ENCODE measurements around the gene CLTCL1. TPM values are rescaled to one million over a fixed set of nuclear protein-coding genes. Genes with fewer than 3 reads are reported as not detected.

Gene CLTCL1
- total and polyA plus RNA-seq, 2 experiments from 2014 or later: 6.6 to 15.1 TPM

- no peaks in the 10 kb centered on the region for H3K4me1 ChIP-seq (ENCODE audit: insufficient read depth)
- DNase-seq (ENCODE audit: low spot score) (no peak), ATAC-seq (no peak)
- no peaks in the 10 kb centered on the region for H4K20me1 ChIP-seq (replicated peaks; ENCODE audit: insufficient read depth)
- H3K36me3 Mint-ChIP-seq (ENCODE audit: low read depth): peaks cover 20% of the 10 kb centered on the region
- no peaks in the 10 kb centered on the region for H3K4me1 Mint-ChIP-seq
- no peak overlapping the region for H2AFZ ChIP-seq
- no peak overlapping the region for H3K27ac ChIP-seq (ENCODE audit: low read depth)
- no peaks in the 10 kb centered on the region for H3K9me2 ChIP-seq (ENCODE audit: insufficient read depth)
- H3K27ac Mint-ChIP-seq: no peak overlapping the region
- peaks cover 77% of the 10 kb centered on the region for H3K9me3 Mint-ChIP-seq
- TF ChIP-seq EZH2phosphoT487 (IDR thresholded peaks at IDR 0.05; ENCODE audit: unreplicated experiment) (no peak), REST (IDR thresholded peaks at IDR 0.05; ENCODE audit: unreplicated experiment) (no peak), POLR2AphosphoS5 (IDR thresholded peaks at IDR 0.05; ENCODE audit: low read depth) (no peak)
- H3K4me3 Mint-ChIP-seq: no peak overlapping the region
- H3K4me3 ChIP-seq: no peak overlapping the region
- peaks cover 4% of the 10 kb centered on the region for H3K27me3 Mint-ChIP-seq (ENCODE audit: insufficient read depth, low read depth, poor library complexity)
- no peaks in the 10 kb centered on the region for H3K36me3 ChIP-seq (ENCODE audit: insufficient read depth)
- H3K79me2 ChIP-seq (replicated peaks; ENCODE audit: insufficient read depth): no peaks in the 10 kb centered on the region
- H3K4me2 ChIP-seq: no peak overlapping the region
- no peaks in the 10 kb centered on the region for H3F3A ChIP-seq (replicated peaks; ENCODE audit: low read depth)
- H3K27me3 ChIP-seq (ENCODE audit: insufficient read depth): no peaks in the 10 kb centered on the region
Measured at GRCh38 chr22:19319281-19319680, 27.8 kb upstream of the CLTCL1 start.

GRCh38 chr22:19317865-19318264, 26.3 kb upstream of the CLTCL1 start:
- Histone ChIP-seq H3K4me3 (no peak overlapping the region), H3K9me2 (ENCODE audit: insufficient read depth) (no peaks in the 10 kb centered on the region), H3K27me3 (ENCODE audit: insufficient read depth) (no peaks in the 10 kb centered on the region), H3K4me2 (no peak overlapping the region), H4K20me1 (replicated peaks; ENCODE audit: insufficient read depth) (no peaks in the 10 kb centered on the region), H3K27ac (ENCODE audit: low read depth) (no peak overlapping the region), H3K36me3 (ENCODE audit: insufficient read depth) (no peaks in the 10 kb centered on the region), H3F3A (replicated peaks; ENCODE audit: low read depth) (no peaks in the 10 kb centered on the region), H3K4me1 (ENCODE audit: insufficient read depth) (no peaks in the 10 kb centered on the region), H3K79me2 (replicated peaks; ENCODE audit: insufficient read depth) (no peaks in the 10 kb centered on the region), H2AFZ (no peak overlapping the region)
- DNase-seq (ENCODE audit: low spot score): no peak
- Mint-ChIP-seq H3K4me3 (no peak overlapping the region), H3K27ac (no peak overlapping the region), H3K4me1 (no peaks in the 10 kb centered on the region), H3K9me3 (peaks cover 73% of the 10 kb centered on the region), H3K27me3 (ENCODE audit: insufficient read depth, low read depth, poor library complexity) (peaks cover 4% of the 10 kb centered on the region), H3K36me3 (ENCODE audit: low read depth) (peaks cover 22% of the 10 kb centered on the region)
- ATAC-seq: no peak
- TF ChIP-seq NANOG (IDR thresholded peaks at IDR 0.05; ENCODE audit: borderline replicate concordance) (no peak), ZNF331 (CRISPR knock-in tag; IDR thresholded peaks at IDR 0.05; ENCODE audit: low read depth) (no peak), STAT1 (IDR thresholded peaks at IDR 0.05; ENCODE audit: unreplicated experiment) (no peak), CREB1 (CRISPR knock-in tag; IDR thresholded peaks at IDR 0.05; ENCODE audit: low read depth) (no peak), ETS1 (IDR thresholded peaks at IDR 0.05) (no peak), POLR2AphosphoS5 (IDR thresholded peaks at IDR 0.05; ENCODE audit: low read depth) (no peak), REST (IDR thresholded peaks at IDR 0.05; ENCODE audit: unreplicated experiment) (no peak), ZNF114 (CRISPR knock-in tag; IDR thresholded peaks at IDR 0.05) (no peak), EZH2phosphoT487 (IDR thresholded peaks at IDR 0.05; ENCODE audit: unreplicated experiment) (no peak)

Data from GM23338 (cell line).